Smooth muscle cell (in vitro differentiated cells): Measurements from ENCODE around the gene TNNT1. TPM values are rescaled to one million over a fixed set of nuclear protein-coding genes. Genes with fewer than 3 reads are reported as not detected.

Source experiments
- DNase-seq: peaks from one replicate; lab custom pipeline; 2025; ENCODE audit not compliant: unreplicated experiment; lab: John Stamatoyannopoulos, UW
- H2AFZ ChIP-seq: fragments of 200-600 bp; sonication (generic); 2 replicates; pipeline ENCODE4 v1.6.0; 2016; ENCODE audit warnings: antibody characterized with exemption, low read depth, mild to moderate bottlenecking
- H3F3A ChIP-seq: fragments of 200-600 bp; sonication (generic); 2 replicates; pipeline ENCODE4 v1.6.0; 2017; ENCODE audit warnings: antibody characterized with exemption, low read depth
- H3K27ac ChIP-seq: fragments of 200-600 bp; sonication (generic); 2 replicates; pipeline ENCODE4 v1.5.1; 2016; ENCODE audit warnings: low read depth, mild to moderate bottlenecking
- H3K27me3 ChIP-seq: fragments of 200-600 bp; sonication (generic); 2 replicates; pipeline ENCODE4 v1.6.1; 2016; ENCODE audit warnings: low read depth, mild to moderate bottlenecking
- H3K36me3 ChIP-seq: fragments of 200-600 bp; sonication (generic); 2 replicates; pipeline ENCODE4 v1.5.1; 2016; ENCODE audit warnings: low read depth
- H3K4me1 ChIP-seq: fragments of 200-600 bp; sonication (generic); 2 replicates; pipeline ENCODE4 v1.5.1; 2016; ENCODE audit warnings: low read depth
- H3K4me2 ChIP-seq: fragments of 200-600 bp; sonication (generic); 2 replicates; pipeline ENCODE4 v1.6.0; 2016; ENCODE audit warnings: mild to moderate bottlenecking
- H3K4me3 ChIP-seq: fragments of 200-600 bp; sonication (generic); 2 replicates; pipeline ENCODE4 v1.5.1; 2016; ENCODE audit warnings: mild to moderate bottlenecking
- H3K79me2 ChIP-seq: fragments of 200-600 bp; sonication (generic); 2 replicates; pipeline ENCODE4 v1.6.0; 2016; ENCODE audit warnings: low read depth, mild to moderate bottlenecking
- H3K9ac ChIP-seq: fragments of 200-600 bp; sonication (generic); 2 replicates; pipeline ENCODE4 v1.6.0; 2016; ENCODE audit warnings: low read depth
- H3K9me3 ChIP-seq: fragments of 200-600 bp; sonication (generic); replicated peaks from 2 replicates; pipeline ENCODE4 v1.5.1; 2016; ENCODE audit warnings: low read depth
- H4K20me1 ChIP-seq: fragments of 200-600 bp; sonication (generic); 2 replicates; pipeline ENCODE4 v1.6.0; 2016; ENCODE audit warnings: low read depth
- WGBS: methylation state at CpG from one replicate; pipeline ENCODE4 v1.1.7; 2016; ENCODE audit warnings: low lambda C conversion rate; 5-methylcytosine and 5-hydroxymethylcytosine counted together
- polyA plus RNA-seq: library from polyadenylated mRNA; unstranded; fragments of >200 nt; fragmentation: Nextera tagmentation; extraction: Ambion mirVana; gene quantifications from 2 replicates; pipeline ENCODE4 v1.2.1, GENCODE V29; 2016
- total RNA-seq: library from RNA; depleted of rRNA; stranded (reverse); fragments of >200 nt; gene quantifications from 2 replicates; pipeline ENCODE4 v1.2.3, GENCODE V29; 2014
- TF ChIP-seq, protein P1 (sequence below): fragments of 200-600 bp; sonication (generic); IDR thresholded peaks from 2 replicates; pipeline ENCODE4 v1.5.1; 2017; ENCODE audit warnings: borderline replicate concordance, mild to moderate bottlenecking, antibody characterized with exemption; ENCODE audit not compliant: insufficient read depth, poor library complexity, severe bottlenecking

The TNNT1 gene
- total and polyA plus RNA-seq, 2 experiments from 2014 or later = 24.5 to 27.1 TPM

DNA sequence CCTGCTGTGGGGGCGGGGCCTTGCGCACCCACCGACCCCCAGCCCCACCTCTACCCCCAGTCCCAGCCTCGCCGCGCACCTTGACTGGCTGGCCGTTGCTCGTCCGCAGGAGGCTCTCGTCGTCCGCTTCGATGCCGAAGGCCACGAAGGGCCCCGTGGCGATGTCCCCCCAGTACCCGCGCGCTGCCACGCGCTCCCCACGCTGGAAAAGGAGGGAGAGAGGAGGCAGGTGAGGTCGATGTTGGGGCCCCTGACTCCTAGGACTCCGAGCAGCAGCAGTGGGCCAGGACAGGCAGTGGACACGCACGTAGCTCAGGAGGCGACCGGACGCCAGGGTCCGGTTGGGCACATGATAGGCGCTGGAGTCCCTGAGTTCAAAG lies 12.0 kb upstream of the TNNT1 start:
- Histone ChIP-seq H3K27ac (no peak overlapping the region), H3K9ac (no peak overlapping the region), H3K36me3 (no peaks in the 10 kb centered on the region), H3K9me3 (no peaks in the 10 kb centered on the region), H3K79me2 (no peaks in the 10 kb centered on the region), H3K4me2 (no peak overlapping the region), H3K4me1 (no peaks in the 10 kb centered on the region), H3K4me3 (no peak overlapping the region), H2AFZ (no peak overlapping the region), H4K20me1 (no peaks in the 10 kb centered on the region), H3F3A (no peaks in the 10 kb centered on the region), H3K27me3 (peaks cover 32% of the 10 kb centered on the region)
- TF ChIP-seq, protein P1, sequence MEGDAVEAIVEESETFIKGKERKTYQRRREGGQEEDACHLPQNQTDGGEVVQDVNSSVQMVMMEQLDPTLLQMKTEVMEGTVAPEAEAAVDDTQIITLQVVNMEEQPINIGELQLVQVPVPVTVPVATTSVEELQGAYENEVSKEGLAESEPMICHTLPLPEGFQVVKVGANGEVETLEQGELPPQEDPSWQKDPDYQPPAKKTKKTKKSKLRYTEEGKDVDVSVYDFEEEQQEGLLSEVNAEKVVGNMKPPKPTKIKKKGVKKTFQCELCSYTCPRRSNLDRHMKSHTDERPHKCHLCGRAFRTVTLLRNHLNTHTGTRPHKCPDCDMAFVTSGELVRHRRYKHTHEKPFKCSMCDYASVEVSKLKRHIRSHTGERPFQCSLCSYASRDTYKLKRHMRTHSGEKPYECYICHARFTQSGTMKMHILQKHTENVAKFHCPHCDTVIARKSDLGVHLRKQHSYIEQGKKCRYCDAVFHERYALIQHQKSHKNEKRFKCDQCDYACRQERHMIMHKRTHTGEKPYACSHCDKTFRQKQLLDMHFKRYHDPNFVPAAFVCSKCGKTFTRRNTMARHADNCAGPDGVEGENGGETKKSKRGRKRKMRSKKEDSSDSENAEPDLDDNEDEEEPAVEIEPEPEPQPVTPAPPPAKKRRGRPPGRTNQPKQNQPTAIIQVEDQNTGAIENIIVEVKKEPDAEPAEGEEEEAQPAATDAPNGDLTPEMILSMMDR = no peak
- no peak for DNase-seq
- 30% methylated on average over 19 of the region's 32 CpGs for WGBS

DNA sequence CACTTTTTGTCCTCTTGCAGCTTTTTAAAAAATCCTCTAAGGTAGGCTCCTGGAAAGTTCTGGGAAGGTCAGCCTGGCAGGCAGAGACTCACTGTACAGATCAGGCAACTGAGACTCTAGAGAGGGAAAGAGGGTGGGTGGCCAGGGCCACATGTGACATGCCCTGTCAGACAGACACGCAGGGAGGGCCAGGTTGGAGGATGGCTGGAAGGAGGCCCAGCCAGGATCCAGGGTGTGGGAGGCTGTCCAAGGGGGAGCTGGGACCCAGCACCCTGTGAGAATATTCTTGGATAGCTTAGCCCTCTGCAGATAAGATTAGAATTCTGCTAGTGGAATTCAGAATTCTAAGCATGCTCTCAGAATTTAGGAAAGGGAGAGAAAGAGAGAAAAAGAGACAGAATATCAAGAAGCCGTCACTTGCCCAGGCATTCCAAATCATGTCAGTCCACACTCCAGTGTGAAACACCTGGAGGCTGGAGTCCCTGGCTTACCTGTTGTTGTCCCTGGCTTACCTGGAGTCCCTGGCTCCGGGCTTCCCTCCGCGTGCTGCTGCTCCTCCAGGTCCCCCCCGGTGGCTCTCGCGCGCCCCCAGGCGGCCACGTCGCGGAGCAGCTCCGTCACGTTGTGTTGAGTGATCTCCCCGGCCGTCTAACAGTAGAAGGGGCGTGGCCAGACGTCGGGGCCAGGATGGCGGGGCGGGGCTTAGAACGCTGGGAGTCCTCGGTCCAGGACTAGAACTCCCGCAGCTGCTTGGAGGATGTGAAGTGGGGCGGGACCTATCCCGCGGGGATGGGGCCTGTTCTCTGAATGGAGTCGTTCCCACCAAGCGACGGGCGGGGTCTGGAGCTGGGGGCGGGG lies 11.4 kb upstream of the TNNT1 start:
- no peaks in the 10 kb centered on the region for H3K9me3 ChIP-seq
- H2AFZ ChIP-seq = no peak overlapping the region
- H3K79me2 ChIP-seq = no peaks in the 10 kb centered on the region
- WGBS = 5% methylated on average over 25 of the region's 33 CpGs
- H3K36me3 ChIP-seq = no peaks in the 10 kb centered on the region
- no peaks in the 10 kb centered on the region for H4K20me1 ChIP-seq
- H3K4me1 ChIP-seq = no peaks in the 10 kb centered on the region
- no peak overlapping the region for H3K4me3 ChIP-seq
- no peak overlapping the region for H3K27ac ChIP-seq
- no peak overlapping the region for H3K9ac ChIP-seq
- TF ChIP-seq, protein P1 = peak; percentile 84
- H3K27me3 ChIP-seq = peaks cover 32% of the 10 kb centered on the region
- H3F3A ChIP-seq = no peaks in the 10 kb centered on the region
- H3K4me2 ChIP-seq = no peak overlapping the region
- DNase-seq = peak; percentile 37

DNA sequence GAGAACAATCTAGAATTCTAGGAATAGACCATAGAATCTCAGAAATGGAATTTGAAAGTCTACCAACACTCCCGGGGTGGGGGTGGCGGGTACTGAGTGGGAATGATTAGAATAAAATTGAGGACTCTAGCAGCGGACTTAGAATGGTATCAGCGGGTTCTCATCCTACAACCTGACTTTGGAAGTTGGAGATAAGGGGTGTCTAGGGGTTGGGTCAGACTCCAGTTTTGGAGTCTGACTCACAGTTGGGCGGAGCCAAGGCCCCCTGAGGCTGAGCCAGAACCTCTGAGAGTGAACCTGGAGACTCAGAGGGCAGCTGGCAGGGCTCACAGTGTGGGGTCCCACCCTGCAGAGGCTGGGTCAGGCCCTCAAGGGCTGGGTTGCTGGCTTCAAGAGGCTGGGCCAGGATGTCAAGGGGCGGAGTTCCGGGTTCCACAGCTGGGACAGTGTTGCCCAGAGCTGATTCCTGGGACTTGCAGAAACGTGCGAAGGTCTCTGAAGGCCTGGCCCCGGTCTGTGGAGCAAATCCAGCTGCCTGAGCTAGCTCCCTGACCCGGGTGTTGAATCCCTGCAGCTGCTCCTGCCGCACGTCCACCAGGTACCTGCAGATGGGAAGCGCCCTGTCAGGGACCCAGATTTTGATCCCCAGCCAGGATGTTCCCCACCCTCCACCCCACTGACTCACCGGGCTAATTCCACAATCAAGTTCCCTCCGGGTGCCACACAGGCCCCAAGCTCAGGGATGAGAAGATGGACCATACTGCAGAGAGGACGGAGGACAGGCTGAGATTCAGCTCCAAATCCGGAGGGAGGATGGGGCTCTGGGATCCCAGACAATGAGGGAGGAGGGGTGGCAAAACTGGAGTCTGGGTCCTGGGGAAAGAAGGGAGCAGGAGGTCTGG lies 10.1 kb upstream of the TNNT1 start:
- no peaks in the 10 kb centered on the region for H3K79me2 ChIP-seq
- H3K4me2 ChIP-seq = no peak overlapping the region
- TF ChIP-seq, protein P1 = no peak
- WGBS = 67% methylated on average over 18 of the region's 18 CpGs
- no peaks in the 10 kb centered on the region for H3F3A ChIP-seq
- H3K36me3 ChIP-seq = no peaks in the 10 kb centered on the region
- no peak overlapping the region for H3K9ac ChIP-seq
- H3K9me3 ChIP-seq = no peaks in the 10 kb centered on the region
- no peak overlapping the region for H3K27ac ChIP-seq
- DNase-seq = no peak
- no peaks in the 10 kb centered on the region for H3K4me1 ChIP-seq
- no peak overlapping the region for H3K4me3 ChIP-seq
- H4K20me1 ChIP-seq = no peaks in the 10 kb centered on the region
- peaks cover 32% of the 10 kb centered on the region for H3K27me3 ChIP-seq
- no peak overlapping the region for H2AFZ ChIP-seq
